ENCODE data around the gene KRTAP10-7. TPM values are rescaled to one million over a fixed set of nuclear protein-coding genes. Genes with fewer than 3 reads are reported as not detected.
A peak's percentile ranks its signal among the peaks of the same experiment; 100 is the strongest.
"Not testable (repeated sequence)": the region's sequence is repeated elsewhere in the genome, so short reads cannot be mapped to it uniquely, and the experiment has no call there.

KRTAP10-7 gene
- total RNA-seq, 2 experiments from 2014 or later: not detected

- no peak overlapping the region for H3K27ac Mint-ChIP-seq
- H3K27me3 Mint-ChIP-seq: no peaks in the 10 kb centered on the region
- no peak for DNase-seq
- H3K4me1 Mint-ChIP-seq: peaks cover 16% of the 10 kb centered on the region
- H3K4me3 Mint-ChIP-seq: no peak overlapping the region
- H3K9me3 Mint-ChIP-seq: peaks cover 41% of the 10 kb centered on the region
- peaks cover 32% of the 10 kb centered on the region for H3K36me3 Mint-ChIP-seq
These were observed 23.2 kb downstream of the KRTAP10-7 start for GRCh38 chr21:44623575-44623974.

GRCh38 chr21:44625756-44626155 is 25.4 kb downstream of the KRTAP10-7 start:
- peaks cover 24% of the 10 kb centered on the region for H3K36me3 Mint-ChIP-seq
- no peak overlapping the region for H3K27ac Mint-ChIP-seq
- H3K9me3 Mint-ChIP-seq: peaks cover 32% of the 10 kb centered on the region
- H3K27me3 Mint-ChIP-seq: no peaks in the 10 kb centered on the region
- H3K4me1 Mint-ChIP-seq: peaks cover 22% of the 10 kb centered on the region
- H3K4me3 Mint-ChIP-seq: no peak overlapping the region
- no peak for DNase-seq

GRCh38 chr21:44626262-44626661 is 25.9 kb downstream of the KRTAP10-7 start:
- Mint-ChIP-seq H3K9me3 (peaks cover 34% of the 10 kb centered on the region), H3K4me1 (peaks cover 22% of the 10 kb centered on the region), H3K27ac (no peak overlapping the region), H3K27me3 (no peaks in the 10 kb centered on the region), H3K4me3 (no peak overlapping the region), H3K36me3 (peaks cover 27% of the 10 kb centered on the region)
- DNase-seq: no peak

GRCh38 chr21:44626673-44627143 is 26.3 kb downstream of the KRTAP10-7 start, which contains the start of gene KRTAP10-9:
Gene KRTAP10-9, plus strand, starts transcription at chr21:44627093. Its CDS starts 79 bp downstream, at chr21:44627172.
- Mint-ChIP-seq H3K9me3 (peaks cover 36% of the 10 kb centered on the region), H3K27me3 (no peaks in the 10 kb centered on the region), H3K4me1 (peaks cover 22% of the 10 kb centered on the region), H3K4me3 (no peak within 1 kb of the TSS), H3K27ac (no peak within 1 kb of the TSS), H3K36me3 (peaks cover 29% of the 10 kb centered on the region)
- DNase-seq: no peak

DNA sequence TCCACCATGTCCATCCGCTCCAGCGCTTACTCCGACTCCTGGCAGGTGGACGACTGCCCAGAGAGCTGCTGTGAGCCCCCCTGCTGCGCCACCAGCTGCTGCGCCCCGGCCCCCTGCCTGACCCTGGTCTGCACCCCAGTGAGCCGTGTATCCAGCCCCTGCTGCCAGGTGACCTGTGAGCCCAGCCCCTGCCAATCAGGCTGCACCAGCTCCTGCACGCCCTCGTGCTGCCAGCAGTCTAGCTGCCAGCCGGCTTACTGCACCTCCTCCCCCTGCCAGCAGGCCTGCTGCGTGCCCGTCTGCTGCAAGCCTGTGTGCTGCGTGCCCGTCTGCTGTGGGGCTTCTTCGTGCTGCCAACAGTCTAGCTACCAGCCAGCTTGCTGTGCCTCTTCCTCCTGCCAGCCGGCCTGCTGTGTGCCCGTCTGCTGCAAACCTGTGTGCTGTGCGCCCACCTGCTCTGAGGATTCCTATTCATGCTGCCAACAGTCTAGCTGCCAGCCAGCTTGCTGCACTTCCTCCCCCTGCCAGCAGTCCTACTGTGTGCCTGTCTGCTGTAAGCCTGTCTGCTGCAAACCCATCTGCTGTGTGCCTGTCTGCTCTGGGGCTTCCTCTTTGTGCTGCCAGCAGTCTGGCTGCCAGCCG is 26.9 kb downstream of the KRTAP10-7 start:
- H3K4me3 Mint-ChIP-seq, H3K27me3 Mint-ChIP-seq, DNase-seq, H3K27ac Mint-ChIP-seq: not testable (repeated sequence)
- Mint-ChIP-seq H3K9me3 (peaks cover 39% of the 10 kb centered on the region), H3K4me1 (peaks cover 22% of the 10 kb centered on the region), H3K36me3 (peaks cover 30% of the 10 kb centered on the region)

- Mint-ChIP-seq H3K4me1 (peaks cover 22% of the 10 kb centered on the region), H3K9me3 (peaks cover 40% of the 10 kb centered on the region), H3K36me3 (peaks cover 30% of the 10 kb centered on the region)
- not testable (repeated sequence) for DNase-seq, H3K27ac Mint-ChIP-seq, H3K27me3 Mint-ChIP-seq, H3K4me3 Mint-ChIP-seq
These were observed 27.4 kb downstream of the KRTAP10-7 start for GRCh38 chr21:44627831-44628233.

DNA sequence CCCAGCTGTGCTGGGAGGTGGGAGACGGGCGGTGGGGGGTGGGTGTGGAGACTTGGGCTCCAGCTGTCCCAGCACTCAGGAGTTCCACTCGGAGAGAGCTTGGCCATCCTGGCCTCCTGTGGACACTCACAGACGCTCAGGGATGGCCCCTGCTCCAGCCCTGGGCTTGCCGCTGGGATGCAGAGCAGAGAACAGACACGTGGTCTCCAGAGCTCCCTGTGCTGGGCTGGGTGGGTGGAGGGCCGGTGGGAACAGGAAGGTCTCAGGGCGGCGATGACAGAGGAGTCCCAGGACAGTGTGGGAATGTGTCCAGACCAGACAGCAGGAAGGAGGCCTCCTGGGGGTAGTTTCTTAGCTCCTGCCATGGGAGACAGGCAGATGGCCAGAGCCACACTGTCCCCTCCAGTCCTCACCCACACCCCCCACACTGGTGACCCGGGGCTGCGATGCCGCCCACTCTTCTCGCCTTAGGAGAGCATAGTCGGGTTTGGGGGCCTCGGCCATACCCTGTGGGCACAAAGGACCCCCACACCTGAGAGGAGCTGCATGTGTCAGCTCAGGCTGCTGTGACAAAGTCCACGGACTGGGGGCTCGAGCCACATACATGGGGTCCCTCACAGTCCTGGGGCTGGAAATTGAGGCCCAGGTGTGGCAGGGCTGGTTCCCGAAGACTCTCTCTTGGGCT is 28.5 kb downstream of the KRTAP10-7 start:
- no peak overlapping the region for H3K4me3 Mint-ChIP-seq
- no peak for DNase-seq
- peaks cover 40% of the 10 kb centered on the region for H3K9me3 Mint-ChIP-seq
- H3K27me3 Mint-ChIP-seq: no peaks in the 10 kb centered on the region
- no peak overlapping the region for H3K27ac Mint-ChIP-seq
- peaks cover 22% of the 10 kb centered on the region for H3K4me1 Mint-ChIP-seq
- peaks cover 29% of the 10 kb centered on the region for H3K36me3 Mint-ChIP-seq

GRCh38 chr21:44630440-44630839 is 30.0 kb downstream of the KRTAP10-7 start:
- Mint-ChIP-seq H3K4me3 (no peak overlapping the region), H3K36me3 (peaks cover 21% of the 10 kb centered on the region), H3K27me3 (no peaks in the 10 kb centered on the region), H3K27ac (peak overlapping the region; percentile 63), H3K9me3 (peaks cover 28% of the 10 kb centered on the region), H3K4me1 (peaks cover 22% of the 10 kb centered on the region)
- no peak for DNase-seq

DNA sequence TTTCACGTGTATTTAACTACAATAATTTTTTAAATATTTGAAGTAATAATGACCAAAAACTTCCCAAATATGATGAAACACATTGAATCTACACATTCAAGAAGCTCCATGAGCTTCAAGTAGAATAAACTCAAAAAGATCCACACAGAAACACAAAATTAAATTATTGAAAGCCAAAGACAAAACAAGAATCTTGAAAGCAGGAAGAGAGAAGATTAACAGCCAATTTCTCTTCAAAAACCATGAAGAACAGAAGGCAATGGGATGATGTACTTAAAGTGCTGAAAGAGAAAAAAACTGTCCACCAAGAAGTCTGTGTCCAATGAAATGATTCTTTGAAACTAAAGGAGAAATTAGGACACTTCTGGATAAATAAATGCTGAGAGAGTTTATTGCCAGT is 31.7 kb downstream of the KRTAP10-7 start:
- Mint-ChIP-seq H3K4me3 (no peak overlapping the region), H3K4me1 (peaks cover 20% of the 10 kb centered on the region), H3K27me3 (no peaks in the 10 kb centered on the region), H3K9me3 (peaks cover 28% of the 10 kb centered on the region), H3K27ac (no peak overlapping the region), H3K36me3 (peaks cover 21% of the 10 kb centered on the region)
- DNase-seq: no peak

GRCh38 chr21:44636209-44637017 is 36.0 kb downstream of the KRTAP10-7 start:
- no peak overlapping the region for H3K4me3 Mint-ChIP-seq
- no peak for DNase-seq
- peaks cover 19% of the 10 kb centered on the region for H3K9me3 Mint-ChIP-seq
- H3K27me3 Mint-ChIP-seq: no peaks in the 10 kb centered on the region
- no peak overlapping the region for H3K27ac Mint-ChIP-seq
- H3K36me3 Mint-ChIP-seq: peaks cover 8% of the 10 kb centered on the region
- no peaks in the 10 kb centered on the region for H3K4me1 Mint-ChIP-seq

DNA sequence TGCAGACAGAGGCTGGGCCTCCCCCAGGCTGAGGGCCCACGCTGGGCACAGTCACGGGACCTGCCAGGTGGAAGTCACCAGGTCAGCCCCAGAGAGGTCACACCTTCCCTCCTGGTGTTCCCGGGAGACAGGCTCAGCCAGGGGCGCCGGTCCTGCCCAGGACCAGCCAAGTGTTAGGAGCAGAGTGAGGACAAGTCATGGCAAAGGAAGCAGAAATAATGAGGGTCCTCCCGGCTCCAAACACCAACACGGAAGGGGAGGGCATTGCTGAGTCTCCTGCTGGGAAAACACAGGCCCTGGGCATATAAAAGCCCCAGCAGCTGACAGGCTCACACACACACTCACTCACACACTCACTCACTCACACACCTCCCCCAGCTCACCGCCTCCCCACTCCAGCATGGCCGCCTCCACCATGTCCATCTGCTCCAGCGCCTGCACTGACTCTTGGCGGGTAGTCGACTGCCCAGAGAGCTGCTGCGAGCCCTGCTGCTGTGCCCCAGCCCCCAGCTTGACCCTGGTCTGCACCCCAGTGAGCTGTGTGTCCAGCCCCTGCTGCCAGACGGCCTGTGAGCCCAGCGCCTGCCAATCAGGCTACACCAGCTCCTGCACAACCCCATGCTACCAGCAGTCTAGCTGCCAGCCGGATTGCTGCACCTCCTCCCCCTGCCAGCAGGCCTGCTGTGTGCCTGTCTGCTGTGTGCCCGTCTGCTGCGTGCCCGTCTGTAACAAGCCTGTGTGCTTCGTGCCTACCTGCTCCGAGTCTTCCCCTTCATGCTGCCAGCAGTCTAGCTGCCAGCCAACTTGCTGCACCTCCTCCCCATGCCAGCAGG is 36.8 kb downstream of the KRTAP10-7 start, which contains the start of gene KRTAP10-10:
TSS of gene KRTAP10-10 (plus strand) at position 339 of the 833 bp plus-strand sequence. CDS start at position 401, 62 bp downstream.
- Mint-ChIP-seq H3K9me3 (peaks cover 16% of the 10 kb centered on the region), H3K27me3 (no peaks in the 10 kb centered on the region), H3K27ac (no peak within 1 kb of the TSS), H3K4me3 (no peak within 1 kb of the TSS), H3K36me3 (peaks cover 4% of the 10 kb centered on the region), H3K4me1 (no peaks in the 10 kb centered on the region)
- DNase-seq: no peak

DNA sequence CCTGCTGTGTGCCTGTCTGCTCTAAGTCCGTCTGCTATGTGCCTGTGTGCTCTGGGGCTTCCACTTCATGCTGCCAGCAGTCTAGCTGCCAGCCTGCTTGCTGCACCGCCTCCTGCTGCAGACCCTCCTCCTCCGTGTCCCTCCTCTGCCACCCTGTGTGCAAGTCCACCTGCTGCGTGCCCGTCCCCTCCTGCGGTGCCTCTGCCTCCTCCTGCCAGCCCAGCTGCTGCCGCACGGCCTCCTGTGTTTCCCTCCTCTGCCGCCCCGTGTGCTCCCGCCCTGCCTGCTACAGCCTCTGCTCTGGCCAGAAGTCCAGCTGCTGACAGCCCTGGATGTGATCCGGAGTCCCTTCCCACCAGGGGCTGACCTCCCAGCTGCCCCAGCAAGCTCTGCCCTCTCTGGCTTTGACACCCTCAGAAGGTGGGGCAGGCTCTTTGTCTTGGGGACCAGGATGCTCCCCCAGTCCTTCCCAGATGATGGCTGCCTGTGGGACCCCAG is 37.5 kb downstream of the KRTAP10-7 start:
- H3K4me3 Mint-ChIP-seq, H3K4me1 Mint-ChIP-seq, H3K27ac Mint-ChIP-seq, DNase-seq, H3K36me3 Mint-ChIP-seq, H3K27me3 Mint-ChIP-seq: not testable (repeated sequence)
- peaks cover 17% of the 10 kb centered on the region for H3K9me3 Mint-ChIP-seq

DNA sequence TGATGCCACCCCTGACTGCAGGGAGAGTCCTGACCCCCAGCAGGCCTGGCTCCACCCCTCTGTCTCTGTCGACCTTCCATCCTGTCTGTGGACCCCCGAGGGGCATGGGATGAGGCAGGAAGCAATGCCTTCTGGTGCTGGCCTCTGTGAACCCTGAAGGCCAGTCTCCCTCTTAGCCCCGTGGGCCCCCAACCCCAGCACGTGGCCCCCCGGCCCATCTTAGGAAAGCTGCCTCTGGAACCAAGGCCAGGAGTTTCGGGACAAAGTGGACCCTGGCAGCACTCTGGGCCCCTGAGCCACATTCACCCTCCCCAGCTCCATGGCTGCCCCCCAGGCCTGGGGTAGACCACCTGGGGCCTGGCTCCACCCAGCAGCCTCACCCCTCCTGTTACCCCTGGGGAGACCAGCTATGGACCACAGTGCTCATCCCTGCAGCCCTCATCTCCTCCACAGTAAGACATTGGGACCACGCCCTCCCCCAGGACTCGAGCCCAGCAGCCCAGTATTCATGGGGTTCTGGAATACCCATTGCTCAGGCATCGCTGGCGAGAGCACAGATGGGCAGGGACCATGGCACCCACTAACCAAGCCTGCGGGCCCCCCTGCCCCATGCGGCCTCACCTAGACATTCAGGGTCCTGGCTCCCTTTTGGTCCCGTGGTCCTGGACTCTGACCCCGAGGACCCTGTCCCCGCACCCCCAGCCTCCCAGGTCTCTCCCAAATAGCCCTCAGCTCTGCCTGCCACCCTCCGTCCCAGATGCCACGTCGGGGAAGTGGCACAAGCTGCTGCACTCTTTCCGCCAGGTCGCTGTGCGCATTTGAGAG is 38.3 kb downstream of the KRTAP10-7 start:
- H3K27ac Mint-ChIP-seq, DNase-seq, H3K4me3 Mint-ChIP-seq, H3K27me3 Mint-ChIP-seq, H3K4me1 Mint-ChIP-seq, H3K36me3 Mint-ChIP-seq: not testable (repeated sequence)
- peaks cover 19% of the 10 kb centered on the region for H3K9me3 Mint-ChIP-seq

DNA sequence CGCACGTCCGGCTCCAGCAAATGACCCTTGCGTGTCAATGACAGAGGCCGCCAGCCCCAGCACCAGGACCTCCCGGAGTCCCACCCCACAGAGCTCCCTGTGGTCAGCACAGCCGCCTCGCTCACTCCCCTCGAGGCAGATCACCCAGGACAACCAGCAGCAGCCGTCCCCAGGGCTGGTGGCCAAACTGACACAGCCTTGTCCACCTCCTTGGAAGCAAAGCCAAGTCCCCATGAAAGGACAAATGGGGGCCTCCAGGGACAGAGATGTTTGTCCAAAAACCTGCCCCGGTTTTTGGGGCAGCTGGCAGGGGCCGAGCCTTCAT is 38.9 kb downstream of the KRTAP10-7 start:
- H3K27ac Mint-ChIP-seq: no peak overlapping the region
- no peaks in the 10 kb centered on the region for H3K4me1 Mint-ChIP-seq
- peaks cover 3% of the 10 kb centered on the region for H3K36me3 Mint-ChIP-seq
- H3K9me3 Mint-ChIP-seq: peaks cover 23% of the 10 kb centered on the region
- DNase-seq: no peak
- no peaks in the 10 kb centered on the region for H3K27me3 Mint-ChIP-seq
- H3K4me3 Mint-ChIP-seq: no peak overlapping the region

All from activated naive CD8-positive, alpha-beta T cell treated with anti-CD3 and anti-CD28 coated beads for 36 hours (primary cell).